ENCODE data around the gene PDE4B.
A peak's percentile ranks its signal among the peaks of the same experiment; 100 is the strongest.
"Not testable (repeated sequence)": the region's sequence is repeated elsewhere in the genome, so short reads cannot be mapped to it uniquely, and the experiment has no call there.

The PDE4B gene

DNA sequence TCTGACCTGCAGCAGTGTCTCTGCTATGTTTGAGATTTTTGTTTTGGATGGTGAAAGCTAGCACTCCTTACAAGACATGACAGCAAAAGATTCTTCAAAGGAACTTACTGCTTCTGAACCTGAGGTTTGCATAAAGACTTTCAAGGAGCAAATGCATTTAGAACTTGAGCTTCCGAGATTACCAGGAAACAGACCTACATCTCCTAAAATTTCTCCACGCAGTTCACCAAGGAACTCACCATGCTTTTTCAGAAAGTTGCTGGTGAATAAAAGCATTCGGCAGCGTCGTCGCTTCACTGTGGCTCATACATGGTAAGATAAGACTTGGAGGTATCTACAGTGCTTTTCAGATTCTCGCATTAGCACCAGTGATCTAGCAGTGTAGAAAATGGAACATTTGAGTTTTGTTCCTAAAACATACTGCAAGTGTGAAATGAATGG is 200.2 kb downstream of the PDE4B start:
- H3K4me3 ChIP-seq (ENCODE audit: low read length): peak overlapping the region; percentile 27
- H3K9ac ChIP-seq (ENCODE audit: low read length): no peak overlapping the region
- H3K4me1 ChIP-seq (ENCODE audit: control insufficient read depth, insufficient read depth, low read length): no peaks in the 10 kb centered on the region
- no peaks in the 10 kb centered on the region for H3K27me3 ChIP-seq (ENCODE audit: control insufficient read depth, insufficient read depth, low read length)
- H3K27ac ChIP-seq (ENCODE audit: low read depth, low read length): no peak overlapping the region
- H3K36me3 ChIP-seq (ENCODE audit: control insufficient read depth, insufficient read depth, low read length): no peaks in the 10 kb centered on the region

GRCh38 chr1:65994223-65994622 is 201.5 kb downstream of the PDE4B start:
- H3K9ac ChIP-seq (ENCODE audit: low read length): no peak overlapping the region
- no peak overlapping the region for H3K4me3 ChIP-seq (ENCODE audit: low read length)
- H3K36me3 ChIP-seq (ENCODE audit: control insufficient read depth, insufficient read depth, low read length): no peaks in the 10 kb centered on the region
- H3K27ac ChIP-seq (ENCODE audit: low read depth, low read length): no peak overlapping the region
- H3K4me1 ChIP-seq (ENCODE audit: control insufficient read depth, insufficient read depth, low read length): no peaks in the 10 kb centered on the region
- H3K27me3 ChIP-seq (ENCODE audit: control insufficient read depth, insufficient read depth, low read length): no peaks in the 10 kb centered on the region

GRCh38 chr1:65995336-65995735 is 202.6 kb downstream of the PDE4B start:
- no peaks in the 10 kb centered on the region for H3K4me1 ChIP-seq (ENCODE audit: control insufficient read depth, insufficient read depth, low read length)
- H3K27ac ChIP-seq (ENCODE audit: low read depth, low read length): no peak overlapping the region
- H3K4me3 ChIP-seq (ENCODE audit: low read length): no peak overlapping the region
- no peaks in the 10 kb centered on the region for H3K27me3 ChIP-seq (ENCODE audit: control insufficient read depth, insufficient read depth, low read length)
- no peak overlapping the region for H3K9ac ChIP-seq (ENCODE audit: low read length)
- no peaks in the 10 kb centered on the region for H3K36me3 ChIP-seq (ENCODE audit: control insufficient read depth, insufficient read depth, low read length)

DNA sequence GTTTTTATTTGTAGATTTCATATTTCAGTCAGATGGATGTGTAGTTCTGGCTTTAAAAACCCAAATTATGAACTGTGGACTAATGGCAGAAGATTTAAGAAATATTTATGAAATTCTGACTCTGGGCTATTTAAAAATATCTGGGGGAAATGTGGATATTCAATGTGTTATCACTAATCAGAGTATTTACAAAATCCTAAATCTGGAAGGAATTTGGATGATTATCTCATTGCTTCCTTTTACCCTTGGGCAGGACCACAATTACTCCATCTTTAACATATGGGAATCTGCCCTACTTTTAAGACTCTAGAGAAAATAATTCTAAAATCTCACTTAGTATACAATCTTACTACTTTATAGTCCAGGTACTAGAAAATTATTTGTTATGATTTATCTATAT is 203.2 kb downstream of the PDE4B start:
- Histone ChIP-seq H3K27me3 (ENCODE audit: control insufficient read depth, insufficient read depth, low read length) (no peaks in the 10 kb centered on the region), H3K4me3 (ENCODE audit: low read length) (no peak overlapping the region), H3K9ac (ENCODE audit: low read length) (no peak overlapping the region), H3K4me1 (ENCODE audit: control insufficient read depth, insufficient read depth, low read length) (no peaks in the 10 kb centered on the region), H3K36me3 (ENCODE audit: control insufficient read depth, insufficient read depth, low read length) (no peaks in the 10 kb centered on the region), H3K27ac (ENCODE audit: low read depth, low read length) (no peak overlapping the region)

DNA sequence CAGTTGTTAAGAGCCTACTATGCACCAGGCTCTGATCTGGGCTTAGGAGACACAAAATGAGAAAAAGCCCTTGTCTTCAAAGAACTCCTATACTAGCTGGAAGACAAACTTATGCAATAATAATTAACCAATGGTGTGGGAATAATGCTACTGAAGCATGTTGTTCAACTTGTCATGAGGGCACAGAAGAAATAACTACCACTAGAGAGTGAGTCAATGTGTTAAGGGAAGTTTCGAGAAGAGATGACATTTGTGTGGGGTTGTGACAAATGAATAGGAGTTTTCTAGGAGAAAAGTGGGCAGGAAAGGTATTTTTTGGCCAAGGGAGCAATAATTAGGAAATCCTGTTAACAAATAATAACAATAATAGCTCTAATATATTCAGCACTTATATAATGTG is 205.0 kb downstream of the PDE4B start:
- Histone ChIP-seq H3K4me1 (ENCODE audit: control insufficient read depth, insufficient read depth, low read length) (no peaks in the 10 kb centered on the region), H3K36me3 (ENCODE audit: control insufficient read depth, insufficient read depth, low read length) (no peaks in the 10 kb centered on the region), H3K27me3 (ENCODE audit: control insufficient read depth, insufficient read depth, low read length) (no peaks in the 10 kb centered on the region), H3K9ac (ENCODE audit: low read length) (no peak overlapping the region), H3K27ac (ENCODE audit: low read depth, low read length) (no peak overlapping the region), H3K4me3 (ENCODE audit: low read length) (no peak overlapping the region)

DNA sequence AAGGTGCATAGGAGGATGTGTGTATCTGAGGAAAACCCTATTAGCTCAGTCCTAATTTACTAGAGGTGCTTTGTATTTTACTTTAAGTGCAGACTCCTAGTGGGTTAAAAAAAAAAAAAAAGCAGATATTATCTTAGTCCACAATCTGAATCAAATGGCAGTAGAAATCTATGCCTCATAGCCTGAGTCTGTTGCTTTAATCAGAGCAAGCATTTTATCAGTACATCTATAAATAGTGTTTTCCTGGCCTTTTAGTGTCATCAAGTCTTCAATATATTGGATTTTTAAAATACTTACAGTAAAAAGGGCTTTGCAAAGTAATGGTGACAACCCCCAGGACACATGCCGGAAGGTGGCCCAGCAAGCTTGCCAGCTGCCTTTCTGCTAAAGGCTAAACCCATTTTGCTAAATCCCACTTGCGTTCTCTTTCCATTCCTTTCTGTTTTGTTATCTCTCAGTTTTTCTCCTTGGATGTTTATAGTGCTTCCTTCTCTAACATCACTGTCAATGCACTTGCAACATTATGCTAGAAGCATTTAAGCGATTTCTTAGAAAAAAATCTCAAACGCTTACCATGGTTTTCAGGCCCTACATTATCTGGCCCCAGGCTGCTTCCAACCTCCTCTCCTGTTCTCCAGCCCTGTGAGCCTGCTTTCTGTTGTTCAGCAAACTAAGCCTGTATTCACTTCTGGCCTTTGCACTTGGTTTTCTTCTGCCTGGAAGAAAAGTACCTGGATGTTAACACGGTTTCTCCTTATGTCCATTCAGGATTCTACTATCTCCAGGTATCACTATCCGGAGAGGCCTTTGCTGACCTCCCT is 206.3 kb downstream of the PDE4B start:
- Histone ChIP-seq H3K4me1 (ENCODE audit: control insufficient read depth, insufficient read depth, low read length) (no peaks in the 10 kb centered on the region), H3K9ac (ENCODE audit: low read length) (no peak overlapping the region), H3K27ac (ENCODE audit: low read depth, low read length) (no peak overlapping the region), H3K4me3 (ENCODE audit: low read length) (no peak overlapping the region), H3K27me3 (ENCODE audit: control insufficient read depth, insufficient read depth, low read length) (no peaks in the 10 kb centered on the region), H3K36me3 (ENCODE audit: control insufficient read depth, insufficient read depth, low read length) (no peaks in the 10 kb centered on the region)

- Histone ChIP-seq H3K27me3 (ENCODE audit: control insufficient read depth, insufficient read depth, low read length) (no peaks in the 10 kb centered on the region), H3K36me3 (ENCODE audit: control insufficient read depth, insufficient read depth, low read length) (no peaks in the 10 kb centered on the region), H3K4me1 (ENCODE audit: control insufficient read depth, insufficient read depth, low read length) (no peaks in the 10 kb centered on the region), H3K9ac (ENCODE audit: low read length) (no peak overlapping the region), H3K27ac (ENCODE audit: low read depth, low read length) (no peak overlapping the region), H3K4me3 (ENCODE audit: low read length) (no peak overlapping the region)
These were observed 207.4 kb downstream of the PDE4B start for GRCh38 chr1:66000033-66000637.

- Histone ChIP-seq H3K9ac (ENCODE audit: low read length) (no peak overlapping the region), H3K4me1 (ENCODE audit: control insufficient read depth, insufficient read depth, low read length) (no peaks in the 10 kb centered on the region), H3K27me3 (ENCODE audit: control insufficient read depth, insufficient read depth, low read length) (no peaks in the 10 kb centered on the region), H3K27ac (ENCODE audit: low read depth, low read length) (no peak overlapping the region), H3K4me3 (ENCODE audit: low read length) (no peak overlapping the region), H3K36me3 (ENCODE audit: control insufficient read depth, insufficient read depth, low read length) (no peaks in the 10 kb centered on the region)
These were observed 211.0 kb downstream of the PDE4B start for GRCh38 chr1:66003690-66004089.

GRCh38 chr1:66006534-66006933 is 213.8 kb downstream of the PDE4B start:
- not testable (repeated sequence) for H3K4me1 ChIP-seq (ENCODE audit: control insufficient read depth, insufficient read depth, low read length); H3K36me3 ChIP-seq (ENCODE audit: control insufficient read depth, insufficient read depth, low read length); H3K9ac ChIP-seq (ENCODE audit: low read length); H3K27ac ChIP-seq (ENCODE audit: low read depth, low read length); H3K4me3 ChIP-seq (ENCODE audit: low read length); H3K27me3 ChIP-seq (ENCODE audit: control insufficient read depth, insufficient read depth, low read length)

GRCh38 chr1:66012106-66012784 is 219.6 kb downstream of the PDE4B start:
- Histone ChIP-seq H3K4me3 (ENCODE audit: low read length) (no peak overlapping the region), H3K4me1 (ENCODE audit: control insufficient read depth, insufficient read depth, low read length) (no peaks in the 10 kb centered on the region), H3K27me3 (ENCODE audit: control insufficient read depth, insufficient read depth, low read length) (no peaks in the 10 kb centered on the region), H3K36me3 (ENCODE audit: control insufficient read depth, insufficient read depth, low read length) (no peaks in the 10 kb centered on the region), H3K27ac (ENCODE audit: low read depth, low read length) (no peak overlapping the region), H3K9ac (ENCODE audit: low read length) (no peak overlapping the region)

DNA sequence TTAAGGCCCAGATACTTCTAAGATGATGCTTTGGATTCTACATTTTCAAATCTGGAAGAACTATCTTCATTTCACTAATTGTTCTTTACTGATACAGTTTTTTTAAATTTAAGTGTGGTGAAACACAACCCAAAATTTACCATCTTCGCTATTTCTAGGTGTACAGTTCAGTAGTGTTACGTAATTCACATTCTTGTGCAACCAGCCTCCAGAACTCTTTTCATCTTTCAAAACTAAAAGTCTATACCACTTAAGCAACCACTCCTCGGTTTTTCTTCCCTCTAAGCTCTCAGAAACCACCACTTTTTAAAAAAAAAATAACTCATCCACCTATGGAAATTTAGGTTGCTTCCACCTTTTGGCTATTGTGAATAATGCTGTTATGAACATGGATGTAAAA is 220.7 kb downstream of the PDE4B start:
- no peaks in the 10 kb centered on the region for H3K27me3 ChIP-seq (ENCODE audit: control insufficient read depth, insufficient read depth, low read length)
- no peak overlapping the region for H3K9ac ChIP-seq (ENCODE audit: low read length)
- H3K4me3 ChIP-seq (ENCODE audit: low read length): no peak overlapping the region
- no peak overlapping the region for H3K27ac ChIP-seq (ENCODE audit: low read depth, low read length)
- no peaks in the 10 kb centered on the region for H3K4me1 ChIP-seq (ENCODE audit: control insufficient read depth, insufficient read depth, low read length)
- no peaks in the 10 kb centered on the region for H3K36me3 ChIP-seq (ENCODE audit: control insufficient read depth, insufficient read depth, low read length)

GRCh38 chr1:66022904-66023620 is 230.4 kb downstream of the PDE4B start:
- H3K4me1 ChIP-seq (ENCODE audit: control insufficient read depth, insufficient read depth, low read length): no peaks in the 10 kb centered on the region
- no peaks in the 10 kb centered on the region for H3K27me3 ChIP-seq (ENCODE audit: control insufficient read depth, insufficient read depth, low read length)
- no peak overlapping the region for H3K4me3 ChIP-seq (ENCODE audit: low read length)
- H3K9ac ChIP-seq (ENCODE audit: low read length): no peak overlapping the region
- no peak overlapping the region for H3K27ac ChIP-seq (ENCODE audit: low read depth, low read length)
- H3K36me3 ChIP-seq (ENCODE audit: control insufficient read depth, insufficient read depth, low read length): no peaks in the 10 kb centered on the region

Measured in rectal smooth muscle tissue (tissue), 1 donor.